HCT116 (cell line): ENCODE results near the gene SNUPN. TPM values are rescaled to one million over a fixed set of nuclear protein-coding genes. Genes with fewer than 3 reads are reported as not detected.

ENCODE experiments used
- ATAC-seq: fragments of 200-7000 bp; cut with Tn5 transposase; 2 replicates; pipeline ENCODE4 v1.9.1; 2020; ENCODE audit warnings: mild to moderate bottlenecking, moderate library complexity
- BruUV-seq: library from RNA; stranded (reverse); fragments of 400-500 nt; replicated peaks from 2 replicates; lab custom pipeline; 2021; lab: Mats Ljungman, UMichigan
- CTCF ChIA-PET: fragments of 300-600 bp; sonication (Branson Sonifier 250); formaldehyde crosslinking; loops from one replicate; lab custom pipeline; 2021; ENCODE audit warnings: antibody characterized with exemption; lab: Charles Lee
- POLR2A ChIA-PET: fragments of 300-600, 350-600 bp; sonication (Branson Sonifier 250); formaldehyde crosslinking; loops from one replicate; lab custom pipeline; 2021; ENCODE audit warnings: antibody characterized with exemption; lab: Charles Lee
- RAD21 ChIA-PET, 2 experiments: fragments of 300-600 bp; sonication (Branson Sonifier 250); formaldehyde crosslinking; loops; one replicate each; lab custom pipeline; 2023; ENCODE audit warnings: low total read pairs in 2 of 2; ENCODE audit not compliant: uncharacterized antibody in 2 of 2, unreplicated experiment in 2 of 2, low non-redundant PET in 1 of 2; lab: Charles Lee
- DNase-seq: peaks from one replicate; pipeline ENCODE4 v3.0.0-alpha.2; 2010; ENCODE audit warnings: low read depth, low spot score
- H2AFZ ChIP-seq: fragments of 200-600 bp; shearing (Covaris generic), sonication (generic); 2 replicates; pipeline ENCODE4 v1.6.1; 2017; ENCODE audit warnings: low read depth, mixed run types, mixed read lengths, antibody characterized with exemption, low read length; ENCODE audit not compliant: poor library complexity, severe bottlenecking
- H3K27ac ChIP-seq: 2 replicates; pipeline ENCODE4 v1.5.1; 2012; ENCODE audit warnings: low read depth, low read length
- H3K27me3 ChIP-seq: fragments of 200-600 bp; sonication (generic); 2 replicates; pipeline ENCODE4 v1.6.1; 2016; ENCODE audit warnings: mixed run types, low read length, mixed read lengths; ENCODE audit not compliant: insufficient read depth
- H3K36me3 ChIP-seq, 2 experiments: fragments of 200-500 bp in 1 of 2; fragments of 200-600 bp in 1 of 2; sonication (Bioruptor generic) in 1 of 2; sonication (generic) in 1 of 2; 2 replicates each; pipeline versions ENCODE4 v1.5.1 to v1.6.1; 2014 to 2016; ENCODE audit warnings: low read length in 2 of 2, inconsistent platforms in 1 of 2, mixed read lengths in 1 of 2, mixed run types in 1 of 2; ENCODE audit not compliant: insufficient read depth in 2 of 2, control insufficient read depth in 1 of 2
- H3K4me1 ChIP-seq, 2 experiments: fragments of 200-600 bp in 1 of 2; sonication (generic) in 1 of 2; 2 replicates each; pipeline versions ENCODE4 v1.5.1 to v1.6.1; 2012 to 2017; ENCODE audit warnings: low read length in 2 of 2, inconsistent platforms in 1 of 2, mild to moderate bottlenecking in 1 of 2, mixed read lengths in 1 of 2, mixed run types in 1 of 2, moderate library complexity in 1 of 2; ENCODE audit not compliant: insufficient read depth in 2 of 2, control insufficient read depth in 1 of 2
- H3K4me2 ChIP-seq: fragments of 200-600 bp; sonication (generic); 2 replicates; pipeline ENCODE4 v1.6.1; 2017; ENCODE audit warnings: mixed run types, low read length, mixed read lengths
- H3K4me3 ChIP-seq, 2 experiments: fragments of 200-600 bp in 1 of 2; sonication (generic) in 1 of 2; replicated peaks in 1 of 2; 2 replicates each; pipeline ENCODE4 v1.5.1; 2011 to 2016; ENCODE audit warnings: low read length in 2 of 2, control low read depth in 1 of 2, low read depth in 1 of 2, mild to moderate bottlenecking in 1 of 2, mixed read lengths in 1 of 2, mixed run types in 1 of 2
- H3K79me2 ChIP-seq: fragments of 200-600 bp; sonication (generic); 2 replicates; pipeline ENCODE4 v1.6.1; 2017; ENCODE audit warnings: mild to moderate bottlenecking, mixed run types, low read length, moderate library complexity, mixed read lengths; ENCODE audit not compliant: insufficient read depth
- H3K9ac ChIP-seq: fragments of 200-600 bp; sonication (generic); 2 replicates; pipeline ENCODE4 v1.6.1; 2016; ENCODE audit warnings: low read length, mixed read lengths
- H3K9me2 ChIP-seq: fragments of 200-600 bp; sonication (generic), shearing (Covaris generic); 2 replicates; pipeline ENCODE4 v1.6.1; 2017; ENCODE audit warnings: mixed run types, mild to moderate bottlenecking, moderate library complexity; ENCODE audit not compliant: insufficient read depth
- H3K9me3 ChIP-seq, 2 experiments: fragments of 200-500 bp in 1 of 2; fragments of 200-600 bp in 1 of 2; sonication (Bioruptor generic) in 1 of 2; sonication (generic) in 1 of 2; 2 replicates each; pipeline ENCODE4 v1.6.1; 2014 to 2017; ENCODE audit warnings: low read length in 2 of 2, mixed read lengths in 2 of 2, inconsistent platforms in 1 of 2, low read depth in 1 of 2, mild to moderate bottlenecking in 1 of 2, mixed run types in 1 of 2, moderate library complexity in 1 of 2; ENCODE audit not compliant: control insufficient read depth in 1 of 2, insufficient read depth in 1 of 2
- H4K20me1 ChIP-seq: fragments of 200-600 bp; sonication (generic), shearing (Covaris generic); 2 replicates; pipeline ENCODE4 v1.6.1; 2017; ENCODE audit warnings: mixed run types, mild to moderate bottlenecking, moderate library complexity; ENCODE audit not compliant: insufficient read depth
- CBX3 ChIP-seq: IDR thresholded peaks from 2 replicates; pipeline ENCODE4 v1.6.1; 2012; ENCODE audit warnings: low read depth
- CEBPB ChIP-seq: IDR thresholded peaks from 2 replicates; pipeline ENCODE4 v1.6.1; 2012; ENCODE audit warnings: low read depth
- EGR1 ChIP-seq: IDR thresholded peaks from 2 replicates; pipeline ENCODE4 v1.6.1; 2012; ENCODE audit warnings: low read depth
- ELF1 ChIP-seq: IDR thresholded peaks from 2 replicates; pipeline ENCODE4 v1.6.1; 2012; ENCODE audit warnings: low read depth, borderline replicate concordance
- EZH2 ChIP-seq: fragments of 200-600 bp; sonication (generic); IDR thresholded peaks from 2 replicates; pipeline ENCODE4 v1.6.1; 2017; ENCODE audit warnings: antibody characterized with exemption, mixed run types
- EZH2phosphoT487 ChIP-seq: fragments of 200-600 bp; IDR thresholded peaks from 2 replicates; pipeline ENCODE4 v1.6.1; 2018; ENCODE audit warnings: antibody characterized with exemption, borderline replicate concordance
- FOSL1 ChIP-seq: IDR thresholded peaks from 2 replicates; pipeline ENCODE4 v1.6.1; 2012; ENCODE audit warnings: low read depth
- JUND ChIP-seq: IDR thresholded peaks from 2 replicates; pipeline ENCODE4 v1.6.1; 2012
- MAX ChIP-seq: IDR thresholded peaks from 2 replicates; pipeline ENCODE4 v1.6.1; 2012
- POLR2A ChIP-seq: IDR thresholded peaks from 2 replicates; pipeline ENCODE4 v1.7.0; 2011; ENCODE audit warnings: borderline replicate concordance; ENCODE audit not compliant: insufficient read depth, insufficient read length; ENCODE audit errors: extremely low read depth
- POLR2AphosphoS5 ChIP-seq: IDR thresholded peaks from 2 replicates; pipeline ENCODE4 v1.6.1; 2011; ENCODE audit warnings: mild to moderate bottlenecking, low read depth, low read length, moderate library complexity
- RAD21 ChIP-seq: IDR thresholded peaks from 2 replicates; pipeline ENCODE4 v1.6.1; 2012; ENCODE audit warnings: low read depth, mild to moderate bottlenecking
- REST ChIP-seq: IDR thresholded peaks from 2 replicates; pipeline ENCODE4 v1.6.1; 2012; ENCODE audit warnings: low read depth
- SIN3A ChIP-seq: IDR thresholded peaks from 2 replicates; pipeline ENCODE4 v1.6.1; 2012; ENCODE audit warnings: low read depth
- SP1 ChIP-seq: IDR thresholded peaks from 2 replicates; pipeline ENCODE4 v1.6.1; 2012; ENCODE audit warnings: low read depth
- TCF7L2 ChIP-seq: IDR thresholded peaks from 2 replicates; pipeline ENCODE4 v1.7.0; 2011; ENCODE audit warnings: borderline replicate concordance, inconsistent platforms; ENCODE audit not compliant: insufficient read depth, insufficient read length; ENCODE audit errors: extremely low read depth
- ZBTB33 ChIP-seq: IDR thresholded peaks from 2 replicates; pipeline ENCODE4 v1.6.1; 2011; ENCODE audit warnings: mild to moderate bottlenecking, low read length, moderate library complexity; ENCODE audit not compliant: insufficient replicate concordance; ENCODE audit errors: extremely low read depth
- ZNF274 ChIP-seq: fragments of 200-500 bp; sonication (Bioruptor generic); IDR thresholded peaks from 2 replicates; pipeline ENCODE4 v1.6.1; 2014; ENCODE audit warnings: mild to moderate bottlenecking, low read depth, low read length, inconsistent platforms
- intact Hi-C: fragments of 100-400 bp; cut with micrococcal nuclease; formaldehyde crosslinking; loops from 2 replicates; pipeline ENCODE4 v1.10.0; 2022
- total RNA-seq: library from RNA; stranded (reverse); gene quantifications from one replicate; pipeline ENCODE4 v1.2.1, GENCODE V29; 2021; ENCODE audit not compliant: unreplicated experiment

The SNUPN gene
- total RNA-seq, 1 experiment from 2014 or later = 29.8 TPM

GRCh38 chr15:75636026-75636425 is 10.5 kb upstream of the SNUPN start:
- BruUV-seq = no TSS peak
- POLR2A ChIA-PET = interaction anchor here (0.9 kb wide), 1 partner anchor 10 kb away, joined by 3 read pairs; the partner anchor contains the start of gene SNUPN

More at GRCh38 chr15:75636026-75636425, 10.5 kb upstream of the SNUPN start:
- Histone ChIP-seq H2AFZ (no peak overlapping the region), H3K9me3 (no peaks in the 10 kb centered on the region), H3K9me2 (no peaks in the 10 kb centered on the region), H3K27ac (no peak overlapping the region), H3K4me2 (no peak overlapping the region; the same call in 1 of the 2 replicates), H3K27me3 (no peaks in the 10 kb centered on the region), H3K79me2 (peaks cover 36% of the 10 kb centered on the region), H4K20me1 (peaks cover 15% of the 10 kb centered on the region; the same call in 1 of the 2 replicates), H3K36me3 (0 out of 4 replicates have a peak, but pooled peaks cover 0 to 5% of the 10 kb centered on the region in 2 experiments), H3K4me3 (no peak overlapping the region), H3K9ac (no peak overlapping the region)
- DNase-seq = no peak
- ChIA-PET RAD21 (no interaction called here), CTCF (interaction anchor here (1.2 kb wide), 1 partner anchor 10 kb away, joined by 3 read pairs; the partner anchor contains the start of gene SNUPN)
- intact Hi-C loops = no loop called here
- ATAC-seq = no peak
- TF ChIP-seq EGR1 = no peak
- TF ChIP-seq CEBPB = no peak
- no peak for TF ChIP-seq POLR2AphosphoS5
- no peak for TF ChIP-seq REST
- no peak for TF ChIP-seq CBX3
- no peak for TF ChIP-seq SIN3A
- no peak for TF ChIP-seq ZBTB33
- TF ChIP-seq MAX = no peak
- TF ChIP-seq RAD21 = no peak
- TF ChIP-seq FOSL1 = no peak
- TF ChIP-seq ZNF274 = no peak
- TF ChIP-seq ELF1 = no peak
- no peak for TF ChIP-seq EZH2
- no peak for TF ChIP-seq SP1
- no peak for TF ChIP-seq EZH2phosphoT487
- TF ChIP-seq JUND = no peak
- TF ChIP-seq TCF7L2 = no peak
- no peak for TF ChIP-seq POLR2A
- TF ChIP-seq, all 23 proteins: peak for 0
- peaks cover 6 to 43% of the 10 kb centered on the region in 2 experiments; a peak in 3 of 4 replicates for H3K4me1 ChIP-seq
